Measurements from ENCODE around the gene ARPC3.
"Not testable (repeated sequence)": the region's sequence is repeated elsewhere in the genome, so short reads cannot be mapped to it uniquely, and the experiment has no call there.

Gene ARPC3

GRCh38 chr12:110417113-110417512, 33.0 kb downstream of the ARPC3 start:
- DNase-seq (ENCODE audit: low spot score), result not testable (repeated sequence)

GRCh38 chr12:110410086-110410485, 40.1 kb downstream of the ARPC3 start:
- DNase-seq (ENCODE audit: low spot score), result not testable (repeated sequence)

GRCh38 chr12:110405126-110405662, 44.9 kb downstream of the ARPC3 start:
- not testable (repeated sequence) for DNase-seq (ENCODE audit: low spot score)

GRCh38 chr12:110403976-110404682, 46.0 kb downstream of the ARPC3 start:
- DNase-seq (ENCODE audit: low spot score), result peak; percentile 94

GRCh38 chr12:110403146-110403975, 46.8 kb downstream of the ARPC3 start, which contains the start of gene ANAPC7:
Gene ANAPC7 (minus strand): TSS chr12:110403708. CDS start chr12:110403627, 81 bp downstream.
- peak; percentile 95 for DNase-seq (ENCODE audit: low spot score)

Data from hematopoietic multipotent progenitor cell treated with erythropoietin and hydrocortisone succinate and interleukin-3 and kit ligand, for 17 days (in vitro differentiated cells).